ENCODE data around the gene TLK1. TPM values are rescaled to one million over a fixed set of nuclear protein-coding genes. Genes with fewer than 3 reads are reported as not detected.

TLK1 gene
- total and polyA plus RNA-seq, 2 donors (not counting 3 experiments of a cell fraction or from before 2014, with no cell fraction given): 5.8 to 62.7 TPM

- dilution Hi-C loops (cut with MboI; ENCODE audit: extremely low pct_ligation_motif_present, low sequenced_read_pairs) (no loop called here), intact Hi-C loops (cut with micrococcal nuclease) (no loop called here)
- no peak overlapping the region for H3K4me2 ChIP-seq (ENCODE audit: insufficient read depth, low read length)
- POLR2A ChIA-PET: no interaction called here
- H3K4me1 ChIP-seq (ENCODE audit: control insufficient read depth, extremely low read depth, insufficient read depth, low read length): no peaks in the 10 kb centered on the region
- no peak overlapping the region for H3K27ac ChIP-seq (ENCODE audit: insufficient read depth, low read depth, low read length)
- H3K9me3 ChIP-seq (replicated peaks; ENCODE audit: control insufficient read depth, insufficient read depth, low read length): no peaks in the 10 kb centered on the region
- H4K20me1 ChIP-seq (replicated peaks; ENCODE audit: control insufficient read depth, extremely low read depth, insufficient read depth, low read length): no peaks in the 10 kb centered on the region
- TF ChIP-seq CTCF (IDR thresholded peaks at IDR 0.05; ENCODE audit: extremely low read depth in 1 of 2, insufficient read depth in 1 of 2, low read depth in 1 of 2, low read length in 2 of 2) (no peak), MYC (IDR thresholded peaks at IDR 0.05; ENCODE audit: low read depth, low read length) (no peak), GATA2 (IDR thresholded peaks at IDR 0.05; ENCODE audit: insufficient read depth, insufficient read length, low read depth, low read length) (no peak), FOS (IDR thresholded peaks at IDR 0.05; ENCODE audit: borderline replicate concordance, insufficient read depth, low read length) (no peak), EZH2 (IDR thresholded peaks at IDR 0.05; ENCODE audit: borderline replicate concordance, low read depth, low read length, severe bottlenecking) (no peak), MAX (IDR thresholded peaks at IDR 0.05; ENCODE audit: insufficient read depth, insufficient read length) (no peak), POLR2A (IDR thresholded peaks at IDR 0.05; ENCODE audit: low read depth, low read length) (no peak), JUN (IDR thresholded peaks at IDR 0.05; ENCODE audit: borderline replicate concordance, insufficient read depth, insufficient read length, low read depth) (no peak), POLR2AphosphoS5 (IDR thresholded peaks at IDR 0.05; ENCODE audit: insufficient read depth, low read depth, low read length) (no peak)
- H3K9me1 ChIP-seq (replicated peaks; ENCODE audit: control insufficient read depth, extremely low read depth, insufficient read depth, low read length): no peaks in the 10 kb centered on the region
- no peak for DNase-seq (ENCODE audit: low read depth, low spot score)
- no peaks in the 10 kb centered on the region for H3K79me2 ChIP-seq (ENCODE audit: control insufficient read depth, insufficient read depth, low read length)
- no peak overlapping the region for H2AFZ ChIP-seq (ENCODE audit: low read depth, low read length)
- no peaks in the 10 kb centered on the region for H3K27me3 ChIP-seq (ENCODE audit: control insufficient read depth in 2 of 2, insufficient read depth in 2 of 2, low read length in 2 of 2)
- no TSS peak for BruUV-seq (replicated peaks)
- no peak for FAIRE-seq
- peaks cover 3 to 5% of the 10 kb centered on the region in 2 experiments for H3K36me3 ChIP-seq (ENCODE audit: control insufficient read depth in 2 of 2, extremely low read depth in 1 of 2, insufficient read depth in 2 of 2, low read length in 2 of 2)
- no peak overlapping the region for H3K4me3 ChIP-seq (replicated peaks in 1 of 3; ENCODE audit: insufficient read depth in 1 of 3, low read depth in 1 of 3, low read length in 3 of 3)
- CTCF ChIA-PET: no interaction called here
- no peak overlapping the region for H3K9ac ChIP-seq (replicated peaks; ENCODE audit: extremely low read depth, insufficient read depth, low read length)
Observed at GRCh38 chr2:170996316-170996715, 164.4 kb downstream of the TLK1 start.

Data from endothelial cell of umbilical vein (primary cell).